ENCODE results near the gene PCNT.
"Not testable (repeated sequence)": the region's sequence is repeated elsewhere in the genome, so short reads cannot be mapped to it uniquely, and the experiment has no call there.

PCNT gene

GRCh38 chr21:46437511-46437910 lies 113.6 kb downstream of the PCNT start:
- Histone ChIP-seq H3K36me3 (ENCODE audit: control insufficient read depth, low read depth, low read length) (peaks cover 49% of the 10 kb centered on the region), H3K9me3 (ENCODE audit: control insufficient read depth, low read depth, low read length) (no peaks in the 10 kb centered on the region)

GRCh38 chr21:46438241-46438640 lies 114.3 kb downstream of the PCNT start:
- Histone ChIP-seq H3K9me3 (ENCODE audit: control insufficient read depth, low read depth, low read length) (no peaks in the 10 kb centered on the region), H3K9ac (ENCODE audit: low read length) (no peak overlapping the region), H3K36me3 (ENCODE audit: control insufficient read depth, low read depth, low read length) (peaks cover 53% of the 10 kb centered on the region), H3K4me1 (ENCODE audit: control insufficient read depth, low read depth, low read length) (no peaks in the 10 kb centered on the region), H3K4me3 (ENCODE audit: low read length) (no peak overlapping the region), H3K27me3 (ENCODE audit: control insufficient read depth, insufficient read depth, low read length) (no peaks in the 10 kb centered on the region), H3K27ac (ENCODE audit: low read length) (no peak overlapping the region)

More at GRCh38 chr21:46437511-46437910, 113.6 kb downstream of the PCNT start:
- Histone ChIP-seq H3K4me1 (ENCODE audit: control insufficient read depth, low read depth, low read length) (no peaks in the 10 kb centered on the region), H3K27me3 (ENCODE audit: control insufficient read depth, insufficient read depth, low read length) (no peaks in the 10 kb centered on the region), H3K4me3 (ENCODE audit: low read length) (no peak overlapping the region), H3K27ac (ENCODE audit: low read length) (no peak overlapping the region), H3K9ac (ENCODE audit: low read length) (no peak overlapping the region)

GRCh38 chr21:46439906-46440305 lies 116.0 kb downstream of the PCNT start:
- H3K4me1 ChIP-seq (ENCODE audit: control insufficient read depth, low read depth, low read length), result no peaks in the 10 kb centered on the region

GRCh38 chr21:46441331-46441730 lies 117.4 kb downstream of the PCNT start:
- Histone ChIP-seq H3K27me3 (ENCODE audit: control insufficient read depth, insufficient read depth, low read length) (no peaks in the 10 kb centered on the region), H3K36me3 (ENCODE audit: control insufficient read depth, low read depth, low read length) (peaks cover 55% of the 10 kb centered on the region), H3K4me3 (ENCODE audit: low read length) (no peak overlapping the region), H3K27ac (ENCODE audit: low read length) (no peak overlapping the region), H3K9ac (ENCODE audit: low read length) (no peak overlapping the region), H3K4me1 (ENCODE audit: control insufficient read depth, low read depth, low read length) (peaks cover 4% of the 10 kb centered on the region), H3K9me3 (ENCODE audit: control insufficient read depth, low read depth, low read length) (no peaks in the 10 kb centered on the region)

More at GRCh38 chr21:46439906-46440305, 116.0 kb downstream of the PCNT start:
- H3K27me3 ChIP-seq (ENCODE audit: control insufficient read depth, insufficient read depth, low read length), result no peaks in the 10 kb centered on the region
- no peak overlapping the region for H3K27ac ChIP-seq (ENCODE audit: low read length)
- H3K9ac ChIP-seq (ENCODE audit: low read length), result no peak overlapping the region
- no peaks in the 10 kb centered on the region for H3K9me3 ChIP-seq (ENCODE audit: control insufficient read depth, low read depth, low read length)
- H3K4me3 ChIP-seq (ENCODE audit: low read length), result no peak overlapping the region
- H3K36me3 ChIP-seq (ENCODE audit: control insufficient read depth, low read depth, low read length), result peaks cover 47% of the 10 kb centered on the region

GRCh38 chr21:46441961-46442498 lies 118.1 kb downstream of the PCNT start:
- H3K36me3 ChIP-seq (ENCODE audit: control insufficient read depth, low read depth, low read length), result peaks cover 55% of the 10 kb centered on the region

GRCh38 chr21:46442938-46443337 lies 119.0 kb downstream of the PCNT start:
- H3K27ac ChIP-seq (ENCODE audit: low read length), result peak overlapping the region; percentile 18
- no peaks in the 10 kb centered on the region for H3K27me3 ChIP-seq (ENCODE audit: control insufficient read depth, insufficient read depth, low read length)
- H3K36me3 ChIP-seq (ENCODE audit: control insufficient read depth, low read depth, low read length), result peaks cover 47% of the 10 kb centered on the region
- peaks cover 4% of the 10 kb centered on the region for H3K4me1 ChIP-seq (ENCODE audit: control insufficient read depth, low read depth, low read length)
- no peak overlapping the region for H3K4me3 ChIP-seq (ENCODE audit: low read length)
- no peaks in the 10 kb centered on the region for H3K9me3 ChIP-seq (ENCODE audit: control insufficient read depth, low read depth, low read length)
- H3K9ac ChIP-seq (ENCODE audit: low read length), result no peak overlapping the region

More at GRCh38 chr21:46441961-46442498, 118.1 kb downstream of the PCNT start:
- no peak overlapping the region for H3K4me3 ChIP-seq (ENCODE audit: low read length)
- H3K9me3 ChIP-seq (ENCODE audit: control insufficient read depth, low read depth, low read length), result no peaks in the 10 kb centered on the region
- no peaks in the 10 kb centered on the region for H3K27me3 ChIP-seq (ENCODE audit: control insufficient read depth, insufficient read depth, low read length)
- H3K4me1 ChIP-seq (ENCODE audit: control insufficient read depth, low read depth, low read length), result peaks cover 4% of the 10 kb centered on the region
- H3K9ac ChIP-seq (ENCODE audit: low read length), result no peak overlapping the region
- H3K27ac ChIP-seq (ENCODE audit: low read length), result no peak overlapping the region

GRCh38 chr21:46443910-46444309 lies 120.0 kb downstream of the PCNT start:
- Histone ChIP-seq H3K36me3 (ENCODE audit: control insufficient read depth, low read depth, low read length) (peaks cover 43% of the 10 kb centered on the region), H3K9ac (ENCODE audit: low read length) (no peak overlapping the region), H3K4me3 (ENCODE audit: low read length) (no peak overlapping the region), H3K27me3 (ENCODE audit: control insufficient read depth, insufficient read depth, low read length) (no peaks in the 10 kb centered on the region), H3K27ac (ENCODE audit: low read length) (no peak overlapping the region), H3K9me3 (ENCODE audit: control insufficient read depth, low read depth, low read length) (no peaks in the 10 kb centered on the region), H3K4me1 (ENCODE audit: control insufficient read depth, low read depth, low read length) (peaks cover 4% of the 10 kb centered on the region)

- peaks cover 4% of the 10 kb centered on the region for H3K4me1 ChIP-seq (ENCODE audit: control insufficient read depth, low read depth, low read length)
- no peak overlapping the region for H3K9ac ChIP-seq (ENCODE audit: low read length)
- H3K27ac ChIP-seq (ENCODE audit: low read length), result no peak overlapping the region
- no peaks in the 10 kb centered on the region for H3K9me3 ChIP-seq (ENCODE audit: control insufficient read depth, low read depth, low read length)
- H3K4me3 ChIP-seq (ENCODE audit: low read length), result no peak overlapping the region
- H3K36me3 ChIP-seq (ENCODE audit: control insufficient read depth, low read depth, low read length), result peaks cover 10% of the 10 kb centered on the region
- no peaks in the 10 kb centered on the region for H3K27me3 ChIP-seq (ENCODE audit: control insufficient read depth, insufficient read depth, low read length)
These were observed 124.2 kb downstream of the PCNT start for GRCh38 chr21:46448108-46448507.

GRCh38 chr21:46448855-46449254 lies 124.9 kb downstream of the PCNT start:
- H3K36me3 ChIP-seq (ENCODE audit: control insufficient read depth, low read depth, low read length), result peaks cover 10% of the 10 kb centered on the region
- not testable (repeated sequence) for H3K4me1 ChIP-seq (ENCODE audit: control insufficient read depth, low read depth, low read length); H3K4me3 ChIP-seq (ENCODE audit: low read length); H3K27ac ChIP-seq (ENCODE audit: low read length); H3K9me3 ChIP-seq (ENCODE audit: control insufficient read depth, low read depth, low read length); H3K27me3 ChIP-seq (ENCODE audit: control insufficient read depth, insufficient read depth, low read length); H3K9ac ChIP-seq (ENCODE audit: low read length)

- H3K36me3 ChIP-seq (ENCODE audit: control insufficient read depth, low read depth, low read length), result peaks cover 19% of the 10 kb centered on the region
- peaks cover 5% of the 10 kb centered on the region for H3K4me1 ChIP-seq (ENCODE audit: control insufficient read depth, low read depth, low read length)
- no peak overlapping the region for H3K9ac ChIP-seq (ENCODE audit: low read length)
- H3K4me3 ChIP-seq (ENCODE audit: low read length), result no peak overlapping the region
- H3K9me3 ChIP-seq (ENCODE audit: control insufficient read depth, low read depth, low read length), result no peaks in the 10 kb centered on the region
- H3K27ac ChIP-seq (ENCODE audit: low read length), result no peak overlapping the region
- no peaks in the 10 kb centered on the region for H3K27me3 ChIP-seq (ENCODE audit: control insufficient read depth, insufficient read depth, low read length)
These were observed 128.8 kb downstream of the PCNT start for GRCh38 chr21:46452710-46453109.

- Histone ChIP-seq H3K4me1 (ENCODE audit: control insufficient read depth, low read depth, low read length) (peaks cover 5% of the 10 kb centered on the region), H3K9me3 (ENCODE audit: control insufficient read depth, low read depth, low read length) (no peaks in the 10 kb centered on the region), H3K4me3 (ENCODE audit: low read length) (no peak overlapping the region), H3K36me3 (ENCODE audit: control insufficient read depth, low read depth, low read length) (peaks cover 19% of the 10 kb centered on the region), H3K27ac (ENCODE audit: low read length) (no peak overlapping the region), H3K27me3 (ENCODE audit: control insufficient read depth, insufficient read depth, low read length) (no peaks in the 10 kb centered on the region), H3K9ac (ENCODE audit: low read length) (no peak overlapping the region)
These were observed 130.2 kb downstream of the PCNT start for GRCh38 chr21:46454142-46454541.

GRCh38 chr21:46454634-46455390 lies 130.9 kb downstream of the PCNT start:
- Histone ChIP-seq H3K9ac (ENCODE audit: low read length) (no peak overlapping the region), H3K9me3 (ENCODE audit: control insufficient read depth, low read depth, low read length) (no peaks in the 10 kb centered on the region), H3K27ac (ENCODE audit: low read length) (no peak overlapping the region), H3K4me3 (ENCODE audit: low read length) (no peak overlapping the region), H3K4me1 (ENCODE audit: control insufficient read depth, low read depth, low read length) (peaks cover 6% of the 10 kb centered on the region), H3K36me3 (ENCODE audit: control insufficient read depth, low read depth, low read length) (peaks cover 19% of the 10 kb centered on the region), H3K27me3 (ENCODE audit: control insufficient read depth, insufficient read depth, low read length) (no peaks in the 10 kb centered on the region)

Measured in iPS-18a (cell line).